ENCODE results near the gene ERF.

ERF gene

DNA sequence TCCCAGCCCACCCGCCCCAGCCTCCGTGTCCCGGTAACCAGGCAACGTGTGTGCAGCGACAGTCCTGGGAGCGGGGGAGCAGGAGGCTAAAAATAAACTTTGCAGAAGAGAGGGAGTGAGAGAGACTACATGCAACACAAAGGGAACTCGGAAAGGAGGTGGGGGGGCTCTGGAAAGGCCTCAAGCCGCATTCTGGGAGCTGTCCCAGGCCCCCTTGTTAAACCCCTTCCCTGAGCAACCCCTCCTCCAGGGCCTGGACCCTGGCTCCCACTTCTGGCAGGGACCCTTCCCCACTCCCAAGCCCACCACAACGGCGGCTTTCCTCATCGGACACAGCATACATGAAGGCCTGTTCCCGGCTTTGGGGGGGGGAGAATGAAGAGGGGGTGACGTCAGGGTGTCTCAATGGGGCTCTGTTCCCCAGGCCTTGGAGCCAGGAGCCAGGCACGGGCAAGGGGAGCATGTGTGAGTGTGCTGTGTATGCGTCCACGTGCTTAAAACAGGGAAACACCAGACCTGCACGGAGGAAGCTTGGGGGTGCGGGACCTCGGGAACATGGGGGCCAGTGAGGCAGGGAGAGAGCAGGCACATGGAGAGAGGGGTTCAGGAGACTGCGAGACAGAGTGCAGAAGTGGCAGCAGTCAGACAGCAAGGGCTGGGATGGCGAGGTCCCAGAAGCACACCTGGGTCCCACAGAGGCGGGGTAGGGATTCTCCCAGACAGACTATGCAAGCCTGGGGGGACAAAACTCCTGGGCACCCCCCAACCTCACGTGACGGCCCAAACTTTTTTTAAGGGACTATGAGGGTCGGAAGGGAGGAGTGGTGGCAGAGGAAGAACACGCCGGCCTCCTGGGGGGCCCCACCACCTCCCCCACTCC, 2.3 kb downstream of the ERF start:
- DNase-seq: peak; percentile 54

DNA sequence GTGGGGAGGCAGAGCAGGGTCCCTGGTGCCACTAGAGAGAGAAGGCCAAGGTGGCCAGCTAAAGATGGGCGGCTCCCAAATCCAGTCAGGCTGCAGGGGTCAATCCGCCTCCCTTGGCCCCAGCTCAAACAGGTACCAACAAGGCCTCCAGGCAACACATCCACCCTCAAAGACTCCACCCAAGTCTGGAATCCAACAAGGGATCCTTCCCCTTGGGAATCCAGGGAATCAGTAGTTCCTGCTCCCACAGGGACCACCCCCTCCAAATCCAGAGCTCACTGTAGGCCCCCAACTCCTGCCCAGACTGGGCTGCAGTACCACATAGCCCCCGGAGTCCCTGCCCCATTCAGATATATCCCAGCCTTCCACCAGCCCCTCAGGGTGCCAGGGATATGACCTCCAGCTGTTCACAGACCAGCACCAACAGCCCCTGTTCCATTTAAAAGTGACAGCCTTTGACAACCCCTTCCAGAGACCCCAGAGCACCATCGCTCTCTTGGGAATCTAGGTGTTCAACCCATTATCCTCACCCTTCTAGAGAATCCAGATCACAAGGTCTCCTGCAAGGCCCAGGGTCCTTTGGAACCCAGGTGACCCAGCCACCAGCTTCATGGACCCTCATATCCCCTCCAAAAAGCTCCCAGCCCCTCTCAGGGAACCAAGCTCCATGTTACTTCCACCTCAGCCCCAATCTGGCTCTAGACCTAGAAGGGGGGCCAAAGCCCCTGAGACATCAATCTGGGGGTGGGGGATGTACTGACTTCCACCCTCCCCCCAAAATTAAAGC, 3.2 kb downstream of the ERF start:
- DNase-seq: no peak

DNA sequence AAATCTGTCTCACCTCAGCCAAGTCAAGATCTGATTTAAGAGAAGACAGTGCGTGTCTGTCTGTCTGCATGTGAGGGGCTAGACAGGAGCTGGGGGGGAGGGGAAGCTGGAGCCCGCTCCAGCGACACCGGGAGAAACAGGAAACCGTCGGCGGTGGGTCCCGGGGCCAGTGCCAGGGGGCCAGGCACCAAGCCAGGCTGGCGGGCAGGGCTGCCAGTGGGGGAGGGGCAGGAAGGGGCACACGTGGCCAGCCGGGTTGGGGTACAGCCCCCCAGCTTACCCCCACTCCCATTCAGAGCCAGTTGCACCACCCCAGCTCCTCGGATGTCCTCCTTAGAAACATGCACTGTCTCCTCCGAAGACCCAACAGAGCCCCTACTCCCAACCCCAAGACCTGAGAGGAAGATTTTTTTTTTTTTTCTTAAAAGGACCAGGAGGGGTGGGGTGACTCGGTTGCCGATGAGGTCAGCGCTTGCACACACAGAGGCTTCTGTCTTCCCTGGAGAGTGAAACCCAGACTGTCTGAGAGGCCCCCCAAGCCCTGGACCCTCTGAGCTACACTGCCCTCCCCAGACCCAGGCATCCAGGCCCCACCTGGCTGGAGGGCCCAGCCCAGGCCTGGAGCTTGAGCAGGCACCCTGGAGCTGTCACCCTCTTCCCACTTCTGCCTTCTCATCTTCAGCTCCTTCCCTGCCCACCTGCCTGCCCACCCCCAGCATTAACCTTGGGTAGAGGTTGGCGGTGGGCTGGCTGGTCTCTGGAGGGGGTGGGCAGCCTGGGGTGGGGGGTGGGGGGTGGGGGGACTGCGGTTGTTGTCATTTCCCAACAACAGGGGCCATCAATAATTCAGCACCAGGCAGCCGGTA, 4.0 kb downstream of the ERF start:
- no peak for DNase-seq

DNA sequence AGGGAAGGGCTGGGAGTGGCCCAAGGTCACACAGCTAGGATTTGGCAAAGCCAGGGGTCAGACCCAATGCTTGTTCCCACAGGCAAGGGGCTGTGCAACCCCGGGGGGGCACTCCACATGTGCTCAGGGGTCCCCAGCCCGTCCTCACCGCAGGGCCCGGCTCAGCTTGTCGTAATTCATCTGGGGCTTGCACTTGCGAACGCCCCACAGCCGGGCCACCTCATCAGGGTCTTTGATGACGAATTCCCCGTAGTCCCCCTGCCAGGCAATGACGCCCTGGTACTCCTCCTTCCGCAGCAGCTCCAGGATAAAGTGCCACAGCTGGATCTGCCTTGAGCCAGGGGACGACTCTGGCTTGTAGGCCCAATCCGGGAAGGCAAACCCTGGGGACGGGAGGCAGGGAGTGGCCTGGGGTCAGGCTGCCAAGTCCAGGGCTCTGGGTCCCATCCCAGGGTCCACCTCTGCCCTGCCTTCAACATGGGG, 4.7 kb downstream of the ERF start:
- no peak for DNase-seq

DNA sequence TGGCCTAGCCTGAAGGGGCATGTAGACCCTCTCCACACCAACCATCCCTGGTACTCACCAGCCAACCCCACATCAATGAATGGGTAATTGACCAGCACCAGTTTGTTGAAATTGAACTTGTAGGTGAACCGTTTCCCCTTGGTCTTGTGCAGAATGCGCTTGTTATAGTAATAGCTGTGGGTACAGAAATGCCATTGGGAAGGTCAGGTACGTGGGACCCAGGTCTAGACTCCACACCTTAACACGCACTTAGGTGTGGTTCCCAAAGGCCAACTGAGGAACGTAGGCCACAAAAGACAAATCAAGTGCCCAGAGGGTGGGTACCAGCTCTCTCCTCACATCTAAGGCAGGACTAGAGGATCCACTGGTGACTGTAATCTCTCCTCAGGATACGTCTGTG, 5.2 kb downstream of the ERF start:
- DNase-seq: no peak

DNA sequence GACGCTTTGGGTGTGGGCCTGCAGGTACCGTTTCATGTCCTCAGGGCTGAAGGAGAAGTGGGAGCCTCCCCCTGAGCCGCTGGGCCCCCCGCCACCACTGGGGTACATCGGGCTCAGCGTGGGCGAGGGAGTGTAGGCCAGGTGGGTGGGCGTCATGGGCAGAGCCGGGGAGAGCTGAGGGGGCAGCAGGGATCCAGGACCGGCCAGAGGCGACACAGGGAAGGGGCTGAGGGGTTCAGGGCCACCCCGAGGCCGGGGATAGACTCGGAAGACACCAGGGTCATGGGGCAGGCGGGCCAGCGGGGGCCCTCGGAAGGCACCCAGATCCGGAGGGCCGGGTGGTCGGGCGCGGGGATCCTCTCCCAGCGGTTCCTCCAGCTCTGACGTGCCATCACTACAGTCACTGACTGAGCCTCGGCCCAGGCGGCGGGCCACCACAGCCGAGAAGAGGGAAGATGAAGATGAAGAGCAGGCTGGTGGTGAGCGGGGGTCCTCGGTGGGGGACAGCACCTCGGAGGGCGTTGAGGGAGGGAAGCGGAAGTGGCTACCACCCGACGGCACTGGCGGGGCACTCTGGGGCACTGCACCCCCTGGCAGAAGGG, 5.7 kb downstream of the ERF start:
- no peak for DNase-seq

DNA sequence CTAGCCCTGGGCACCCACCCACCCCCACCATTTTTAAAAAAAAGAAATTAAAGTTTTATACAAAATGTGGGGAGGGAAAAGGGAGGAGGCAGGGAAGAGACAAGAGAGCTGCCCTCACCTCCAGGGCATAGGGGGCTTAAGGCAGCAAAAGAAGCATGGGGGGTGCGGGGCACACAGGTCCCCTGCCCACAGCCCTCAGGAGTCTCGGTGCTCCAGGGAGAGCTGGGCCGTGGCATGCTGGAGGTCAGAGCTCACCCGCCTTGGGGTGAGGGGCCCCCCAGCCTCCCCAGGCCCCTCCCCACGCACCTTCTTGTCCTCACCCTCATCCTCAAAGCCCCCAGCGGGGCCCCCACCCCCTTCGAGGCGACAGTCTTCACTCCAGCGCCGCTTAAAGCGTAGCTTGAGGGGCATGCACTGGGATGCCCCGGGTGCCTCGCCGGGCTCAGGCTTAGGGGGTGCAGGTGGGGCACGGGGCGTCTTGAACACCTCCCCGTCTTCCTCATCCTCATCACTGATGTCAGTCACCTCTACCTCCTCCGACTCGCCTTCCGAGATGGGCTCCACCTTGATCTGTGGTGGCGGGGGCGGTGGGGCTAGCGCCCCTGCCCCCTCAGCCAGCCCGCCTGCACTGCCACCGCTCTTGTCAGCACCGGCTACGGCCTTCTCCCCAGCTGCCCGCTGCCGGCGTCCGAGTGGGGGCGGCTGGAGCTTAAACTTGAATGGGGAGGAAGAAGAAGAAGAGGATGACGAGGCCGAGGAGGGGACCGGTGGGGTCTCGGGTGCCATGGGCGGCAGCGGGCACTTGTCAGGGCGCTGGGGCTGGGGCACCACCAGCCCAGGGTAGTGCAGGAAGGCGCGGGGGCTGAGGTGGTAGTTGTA, 6.4 kb downstream of the ERF start:
- DNase-seq: no peak

DNA sequence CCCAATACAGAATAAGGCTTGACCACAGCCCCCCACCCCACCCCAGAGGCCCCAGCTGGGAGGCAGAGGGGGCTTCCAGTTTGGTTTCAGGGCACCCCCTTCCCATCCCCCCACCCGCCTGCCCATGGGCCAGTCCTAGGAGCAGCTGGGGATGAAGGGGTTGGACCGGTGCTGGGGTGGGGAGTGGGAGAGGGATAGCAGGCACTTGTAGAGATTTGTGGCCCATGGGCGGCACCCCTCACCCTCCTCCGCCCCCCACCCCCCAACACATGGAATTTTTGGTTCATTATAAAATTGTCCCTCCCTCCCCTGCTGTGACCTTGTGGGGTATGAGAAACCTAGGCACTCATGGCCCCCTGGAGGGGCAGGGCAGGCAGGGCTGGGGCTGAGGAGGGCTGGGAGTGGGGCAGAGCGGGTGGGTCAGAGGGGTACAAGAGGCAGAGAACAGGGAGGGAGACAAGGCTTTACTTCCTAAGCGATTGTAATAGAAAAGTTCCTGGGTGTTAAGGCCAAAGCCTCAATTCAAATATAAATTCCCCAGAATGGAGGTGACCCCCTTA, 7.2 kb downstream of the ERF start:
- DNase-seq: no peak

DNA sequence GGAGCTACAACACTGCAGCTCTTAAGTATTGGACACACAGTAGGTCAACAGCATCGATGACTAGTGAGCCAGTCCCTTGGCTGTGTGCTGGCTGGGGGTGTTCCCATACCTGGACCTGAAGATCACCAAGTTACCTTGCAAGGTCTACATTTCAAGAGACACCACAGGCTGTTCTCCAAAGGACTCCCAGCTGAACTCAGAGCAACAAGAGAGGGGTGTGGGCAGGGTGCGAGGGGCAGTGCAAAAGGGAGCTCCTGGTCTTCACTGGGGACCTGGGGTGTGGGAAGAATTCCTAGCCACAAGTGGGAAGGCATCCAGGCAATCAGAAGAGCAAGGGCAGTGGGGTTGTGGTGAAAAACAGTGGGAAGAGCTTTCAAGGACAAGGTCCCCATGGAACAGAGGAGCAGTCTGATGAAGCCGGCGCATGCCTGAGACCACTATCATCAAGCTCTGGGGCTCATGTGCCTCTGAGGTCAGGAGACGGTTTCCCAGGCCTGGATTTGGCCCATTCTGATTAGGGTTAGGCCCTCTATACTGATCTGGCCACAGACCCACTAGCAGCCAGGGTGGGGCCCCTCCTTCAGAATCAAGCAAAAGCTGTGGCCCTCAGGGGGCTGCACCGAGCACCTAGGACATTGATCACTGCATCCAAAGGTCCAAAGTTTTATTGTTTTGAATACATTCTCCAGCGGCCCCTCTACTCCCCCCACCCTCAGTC, 7.8 kb downstream of the ERF start:
- no peak for DNase-seq

DNA sequence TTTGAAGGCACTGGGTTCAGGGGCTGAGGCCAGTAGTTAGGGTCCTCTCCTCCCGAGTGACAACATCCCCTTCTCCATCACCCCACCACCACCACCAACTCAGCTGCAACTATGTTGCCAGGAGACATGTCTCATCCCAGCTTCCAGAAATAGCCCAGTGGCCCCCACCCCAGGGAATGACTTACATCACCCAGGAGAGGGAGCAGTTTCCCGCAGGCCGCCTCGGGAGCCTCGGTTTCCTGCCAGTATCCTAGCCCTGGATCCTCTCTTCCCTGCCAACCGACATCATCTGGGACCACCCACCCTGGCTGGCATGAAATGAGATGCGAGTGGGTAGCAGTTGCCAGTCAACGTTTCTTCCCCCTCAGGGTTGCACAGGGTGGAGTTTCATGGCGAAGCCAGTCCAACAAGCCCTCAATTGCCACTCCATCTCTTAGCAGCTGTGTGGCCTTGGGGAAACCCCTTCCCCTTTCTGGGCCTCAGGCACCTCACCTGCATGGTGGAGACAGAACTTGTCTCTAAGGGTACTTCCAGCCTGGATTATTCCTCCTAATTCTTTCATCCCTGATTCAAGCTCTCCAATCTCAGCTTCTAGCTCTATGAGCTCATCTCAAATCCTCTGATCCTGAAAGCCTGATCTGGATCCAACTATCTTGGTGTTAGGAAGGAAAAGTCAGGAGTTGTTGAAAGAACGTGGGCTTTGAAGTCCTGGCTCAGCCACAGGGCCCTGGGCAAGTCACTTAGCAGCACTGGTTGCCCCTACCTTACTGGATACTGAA, 8.6 kb downstream of the ERF start:
- DNase-seq: no peak

DNA sequence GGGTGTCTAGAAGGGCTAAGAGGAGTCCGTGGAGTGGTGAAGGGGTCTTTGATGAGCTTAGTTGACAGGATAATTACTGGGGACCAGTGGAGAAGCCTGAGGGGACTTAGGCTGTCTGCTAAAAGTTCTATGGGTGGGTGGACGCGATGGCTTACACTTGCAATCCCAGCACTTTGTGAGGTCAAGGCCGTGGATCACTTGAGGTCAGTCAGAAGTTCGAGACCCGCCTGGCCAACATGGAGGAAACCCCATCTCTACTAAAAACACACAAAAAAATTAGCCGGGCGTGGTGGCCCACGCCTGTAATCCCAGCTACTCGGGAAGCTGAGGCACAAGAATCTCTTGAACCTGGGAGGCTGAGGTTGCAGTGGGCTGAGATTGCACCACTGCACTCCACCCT, 9.7 kb downstream of the ERF start:
- DNase-seq: no peak

DNA sequence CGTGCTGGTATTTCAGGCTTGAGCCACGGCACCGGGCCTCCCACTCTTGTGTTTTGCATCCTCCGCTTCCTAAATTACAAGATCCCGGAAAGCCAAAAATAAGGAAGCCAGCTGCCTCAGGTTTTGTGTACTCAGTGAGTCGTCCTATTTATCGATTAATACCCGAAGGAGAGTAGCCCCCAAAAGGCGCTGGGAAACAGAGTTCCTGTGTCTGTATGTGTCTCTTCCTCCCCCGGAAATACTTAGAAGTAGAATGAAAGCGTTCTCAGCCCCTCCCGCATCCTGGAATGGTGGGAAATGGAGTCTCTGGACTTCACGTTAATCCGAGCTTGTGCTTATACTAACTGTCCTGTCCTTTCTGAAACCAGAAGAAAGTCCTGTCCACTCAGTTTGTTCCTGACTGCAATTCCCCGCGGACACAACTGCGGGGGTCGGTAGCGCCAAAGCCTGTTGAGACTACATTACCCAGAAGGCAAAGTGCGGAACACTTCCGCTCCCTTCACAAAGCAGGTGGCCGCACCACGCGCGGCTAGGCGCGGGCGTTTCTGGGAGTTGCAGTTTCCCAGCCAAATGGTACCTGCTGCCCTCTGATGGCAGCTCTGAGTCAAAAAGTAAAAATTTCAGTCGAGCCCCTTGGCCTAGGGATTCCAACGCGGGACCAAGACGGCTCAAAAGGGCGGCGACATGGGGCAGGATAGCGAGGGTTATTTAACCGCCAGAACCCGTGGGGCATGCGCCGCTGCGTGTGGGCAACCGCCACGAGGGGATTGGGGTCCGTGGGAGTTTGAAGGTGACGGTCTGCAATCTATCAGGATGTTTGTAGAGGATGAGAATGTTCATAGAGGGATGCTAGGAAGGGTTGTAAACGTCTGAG, 10.3 kb downstream of the ERF start:
- DNase-seq: peak; percentile 98

DNA sequence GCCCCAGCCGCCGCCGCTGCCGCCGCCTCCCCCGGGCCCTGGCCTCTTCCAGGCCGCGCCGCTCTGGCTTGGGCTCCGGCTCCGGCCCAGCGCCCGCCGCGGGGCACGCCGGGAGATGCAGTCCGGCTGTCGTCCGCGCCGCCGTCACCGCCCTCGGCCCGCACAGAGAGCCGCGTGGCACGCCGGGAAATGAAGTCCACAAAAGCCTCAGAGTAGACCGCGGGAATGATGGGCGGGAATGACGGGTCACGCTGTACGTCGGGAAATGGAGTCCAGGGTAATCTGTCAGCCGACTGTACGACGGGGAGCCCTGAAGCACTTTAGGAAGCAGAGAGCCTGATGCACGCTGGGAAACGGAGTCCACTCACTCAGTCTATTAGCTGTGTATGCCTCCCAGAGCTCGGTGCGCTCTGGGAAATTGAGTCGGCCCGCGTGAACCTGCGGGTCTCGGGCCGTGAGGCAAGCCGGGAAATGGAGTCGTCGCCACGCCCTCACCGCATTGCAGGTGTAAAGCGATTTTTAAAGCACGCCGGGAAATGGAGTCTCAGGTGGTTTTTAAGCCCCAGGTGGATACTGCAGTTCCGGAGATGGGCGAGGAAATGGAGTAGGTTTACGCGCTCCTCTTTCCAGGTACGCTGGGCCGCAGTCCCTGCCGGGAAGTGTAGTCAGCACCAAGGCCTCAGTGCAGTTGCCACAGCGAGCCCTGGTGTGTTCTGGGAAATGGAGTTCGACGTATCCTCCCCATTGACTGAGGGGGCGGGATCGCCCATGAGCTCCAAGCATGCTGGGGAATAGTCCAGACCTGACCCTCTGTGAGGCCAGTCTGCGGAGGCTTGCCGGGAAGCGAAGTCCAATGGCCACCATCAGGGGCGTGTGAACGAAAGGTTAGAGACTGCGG, 12.2 kb downstream of the ERF start, which contains the start of gene GSK3A:
Gene GSK3A (minus strand): TSS at position 91 of the 898 bp plus-strand sequence. CDS start 137 bp downstream, outside the sequence.
- DNase-seq: peak; percentile 99

DNA sequence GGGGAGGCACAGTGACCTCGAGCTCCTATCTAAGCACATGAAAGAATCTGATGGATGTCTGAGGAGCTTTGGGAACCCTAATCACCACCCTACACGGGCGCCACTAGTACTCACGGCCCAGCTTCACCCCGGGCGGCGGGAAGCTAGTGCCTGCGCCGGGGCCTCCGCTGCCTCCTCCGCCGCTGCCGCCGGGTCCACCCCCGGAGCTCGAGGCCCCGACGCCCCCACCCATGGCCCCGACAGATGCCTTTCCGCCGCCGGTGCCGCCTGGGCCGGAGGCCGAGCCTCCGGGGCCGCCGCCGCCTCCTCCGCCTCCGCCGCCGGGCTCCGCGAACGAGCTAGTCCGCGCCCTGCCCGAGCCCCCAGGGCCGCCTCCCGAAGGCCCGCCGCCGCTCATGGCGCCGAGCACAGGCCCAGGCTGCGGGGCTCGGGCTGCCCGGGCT, 12.8 kb downstream of the ERF start:
- DNase-seq: no peak

DNA sequence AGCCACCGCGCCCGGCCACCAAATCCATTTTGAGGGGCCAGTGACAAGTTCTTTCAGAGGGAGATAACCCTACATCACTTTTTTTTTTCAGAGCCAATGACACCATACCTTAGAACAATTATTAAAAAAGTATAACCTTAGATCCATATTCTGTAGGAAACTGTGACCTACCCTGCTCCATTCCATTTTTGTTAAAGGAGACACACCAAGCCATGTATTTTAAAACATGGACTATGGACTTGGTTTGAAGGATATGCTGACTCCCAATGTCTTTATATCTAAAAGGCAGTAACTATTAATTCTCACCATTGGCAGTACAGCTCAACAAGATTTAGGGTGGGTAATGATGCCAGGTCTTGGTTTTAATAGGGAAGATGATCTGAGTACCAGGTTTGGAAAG, 13.6 kb downstream of the ERF start:
- no peak for DNase-seq

DNA sequence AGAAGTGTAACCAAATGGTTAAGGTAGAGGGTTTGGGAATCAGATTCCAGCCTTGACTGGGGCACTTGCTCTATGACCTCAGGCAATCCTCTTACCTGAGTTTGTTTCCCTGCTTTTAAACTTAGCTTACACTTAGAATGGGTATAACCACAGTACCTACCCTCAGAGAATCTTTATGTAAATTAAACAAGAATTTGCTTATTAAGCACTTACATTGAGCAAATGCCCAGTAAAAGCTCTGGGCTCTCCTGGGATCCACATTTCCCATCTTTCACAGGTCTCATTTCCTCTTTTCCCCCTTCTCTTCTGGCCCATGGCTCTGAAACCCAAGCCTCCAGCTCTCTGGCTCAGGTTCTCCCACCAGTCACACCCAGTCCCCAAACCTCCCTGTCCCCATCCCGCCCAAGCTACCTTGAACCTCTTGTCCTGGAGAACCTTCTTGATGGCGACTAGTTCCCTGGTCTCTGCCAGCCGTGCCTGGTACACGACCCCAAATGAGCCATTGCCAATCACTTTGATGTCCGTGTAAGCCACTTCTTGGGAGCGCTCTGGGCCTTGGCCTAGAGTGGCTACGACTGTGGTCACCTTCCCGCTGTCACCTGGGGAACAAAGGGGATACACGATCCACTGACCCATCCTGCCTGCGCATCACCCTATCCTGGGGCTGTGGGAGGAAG, 15.2 kb downstream of the ERF start:
- DNase-seq: no peak

DNA sequence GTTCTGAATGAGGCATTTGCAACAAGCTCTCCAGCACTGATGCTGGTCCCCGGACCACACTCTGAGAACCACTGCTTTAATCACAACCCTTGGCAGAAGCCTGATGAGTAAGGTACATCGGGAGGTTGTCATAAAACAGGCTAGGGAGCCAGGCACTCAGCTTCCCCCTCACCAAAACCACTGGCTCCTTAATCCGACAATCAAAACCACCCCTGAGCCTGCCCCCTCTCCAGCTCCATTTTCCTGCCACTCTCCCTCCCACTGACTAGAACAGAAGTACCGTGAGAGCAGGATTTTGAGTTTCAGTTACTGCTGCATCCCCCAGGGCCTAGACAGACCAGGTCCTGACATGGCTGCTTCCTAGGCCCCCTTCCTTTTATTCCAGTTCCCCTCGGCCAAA, 19.7 kb downstream of the ERF start:
- DNase-seq: no peak

Data from MV-4-11 (cell line).